Gastroesophageal sphincter (tissue), 4 donors: ENCODE results near the gene MARK2. TPM values are rescaled to one million over a fixed set of nuclear protein-coding genes. Genes with fewer than 3 reads are reported as not detected.
"Not testable (repeated sequence)": the region's sequence is repeated elsewhere in the genome, so short reads cannot be mapped to it uniquely, and the experiment has no call there.

Experiments used
- ATAC-seq: fragments of 150-250 bp; one replicate; pipeline ENCODE4 v1.9.1; 2016; ENCODE audit warnings: mild to moderate bottlenecking, moderate library complexity
- H3K27ac ChIP-seq, 4 donors: fragments of 200-600 bp; sonication (generic) in 3 of 4; 1 replicate in 3 of 4; 2 replicates in 1 of 4; pipeline ENCODE4 v1.5.1; 2016 to 2019
- H3K27me3 ChIP-seq: fragments of 200-600 bp; sonication (generic); one replicate; pipeline ENCODE4 v1.5.1; 2019
- H3K36me3 ChIP-seq, 2 donors: fragments of 200-600 bp; sonication (generic); one replicate each; pipeline ENCODE4 v1.5.1; 2019; ENCODE audit warnings: control low read depth in 1 of 2
- H3K4me1 ChIP-seq, 3 donors: fragments of 200-600 bp; sonication (generic); 1 replicate in 2 of 3; 2 replicates in 1 of 3; pipeline ENCODE4 v1.5.1; 2016 to 2019; ENCODE audit warnings: control low read depth in 2 of 3
- H3K4me3 ChIP-seq, 2 donors: fragments of 200-600 bp; sonication (generic); one replicate each; pipeline ENCODE4 v1.5.1; 2019; ENCODE audit warnings: mild to moderate bottlenecking in 1 of 2, moderate library complexity in 1 of 2
- H3K9me3 ChIP-seq, 3 donors: fragments of 200-600 bp; sonication (generic); one replicate each; pipeline ENCODE4 v1.5.1; 2017 to 2019; ENCODE audit warnings: control low read depth in 2 of 3
- CTCF ChIP-seq, 4 experiments: fragments of 200-600 bp in 2 of 4; fragments of 450-650 bp in 2 of 4; sonication (generic) in 1 of 4; IDR thresholded peaks; one replicate each; pipeline ENCODE4 v1.5.1; 2017 to 2019; ENCODE audit warnings: antibody characterized with exemption in 4 of 4, mild to moderate bottlenecking in 2 of 4, moderate library complexity in 2 of 4
- EP300 ChIP-seq: sonication (generic); formaldehyde crosslinking; IDR thresholded peaks from one replicate; pipeline ENCODE4 v1.6.1; 2017; ENCODE audit warnings: antibody characterized with exemption, mild to moderate bottlenecking
- POLR2A ChIP-seq, 2 donors: fragments of 450-650 bp; IDR thresholded peaks; one replicate each; pipeline ENCODE4 v1.6.1; 2017; ENCODE audit warnings: antibody characterized with exemption in 2 of 2, mild to moderate bottlenecking in 2 of 2, moderate library complexity in 1 of 2
- POLR2AphosphoS5 ChIP-seq: sonication (generic); formaldehyde crosslinking; IDR thresholded peaks from one replicate; pipeline ENCODE4 v1.6.1; 2017; ENCODE audit warnings: antibody characterized with exemption
- WGBS, 2 donors: methylation state at CpG; one replicate each; pipeline ENCODE4 v1.1.5; 2018; ENCODE audit warnings: low coverage in 1 of 2; 5-methylcytosine and 5-hydroxymethylcytosine counted together
- total RNA-seq, 4 donors: library from RNA; depleted of rRNA; stranded (reverse); fragments of >200 nt; gene quantifications; one replicate each; pipeline ENCODE4 v1.1.0, GENCODE V29; 2016

Gene MARK2
- total RNA-seq, 4 donors from 2014 or later: 17.4 to 42.5 (median 23.8) TPM

DNA sequence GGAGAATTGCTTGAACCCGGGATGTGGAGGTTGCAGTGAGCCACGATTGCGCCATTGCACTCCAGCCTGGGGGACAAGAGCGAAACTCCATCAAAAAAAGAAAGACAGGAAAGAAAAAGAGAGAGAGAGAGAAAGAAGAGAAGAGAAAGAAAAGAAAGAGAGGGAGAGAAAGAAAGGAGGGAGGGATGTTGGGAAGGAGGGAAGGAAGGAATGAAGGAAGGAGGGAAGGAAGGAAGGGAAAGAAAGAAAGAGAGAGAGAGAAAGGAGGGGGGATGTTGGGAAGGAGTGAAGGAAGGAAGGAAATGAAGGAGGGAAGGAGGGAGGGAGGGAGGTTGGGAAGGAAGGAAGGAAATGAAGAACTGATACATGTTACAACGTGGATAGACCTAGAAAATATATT is 38.0 kb upstream of the MARK2 start:
- 65 to 84% methylated on average over 3 to 5 of the region's 5 CpGs for WGBS, 2 donors
- ATAC-seq: no peak
- Histone ChIP-seq H3K9me3 (no peaks in the 10 kb centered on the region), H3K27me3 (no peaks in the 10 kb centered on the region), H3K4me3 (no peak overlapping the region), H3K4me1 (no peaks in the 10 kb centered on the region), H3K27ac (no peak overlapping the region), H3K36me3 (no peaks in the 10 kb centered on the region)
- TF ChIP-seq EP300 (no peak), POLR2AphosphoS5 (no peak), POLR2A (IDR thresholded peaks at IDR 0.05) (no peak), CTCF (IDR thresholded peaks at IDR 0.05) (no peak)

GRCh38 chr11:63802637-63803414 is 36.1 kb upstream of the MARK2 start:
- no peaks in the 10 kb centered on the region for H3K9me3 ChIP-seq
- H3K36me3 ChIP-seq: no peaks in the 10 kb centered on the region
- H3K4me1 ChIP-seq: no peaks in the 10 kb centered on the region
- 83 to 86% methylated on average over 6 of the region's 10 CpGs for WGBS, 2 donors
- ATAC-seq: no peak
- TF ChIP-seq POLR2AphosphoS5 (no peak), POLR2A (IDR thresholded peaks at IDR 0.05) (no peak), EP300 (no peak), CTCF (IDR thresholded peaks at IDR 0.05) (no peak)
- H3K27me3 ChIP-seq: no peaks in the 10 kb centered on the region
- no peak overlapping the region for H3K27ac ChIP-seq
- H3K4me3 ChIP-seq: no peak overlapping the region

GRCh38 chr11:63804259-63804658 is 34.7 kb upstream of the MARK2 start:
- no peak for ATAC-seq
- no peaks in the 10 kb centered on the region for H3K4me1 ChIP-seq
- H3K36me3 ChIP-seq: no peaks in the 10 kb centered on the region
- no peak for TF ChIP-seq POLR2AphosphoS5
- TF ChIP-seq CTCF (IDR thresholded peaks at IDR 0.05): no peak
- TF ChIP-seq EP300: no peak
- no peak for TF ChIP-seq POLR2A (IDR thresholded peaks at IDR 0.05)
- no peaks in the 10 kb centered on the region for H3K27me3 ChIP-seq
- WGBS, 2 donors: 75 to 90% methylated on average over 3 to 5 of the region's 6 CpGs
- no peak overlapping the region for H3K4me3 ChIP-seq
- no peak overlapping the region for H3K27ac ChIP-seq
- H3K9me3 ChIP-seq: no peaks in the 10 kb centered on the region

DNA sequence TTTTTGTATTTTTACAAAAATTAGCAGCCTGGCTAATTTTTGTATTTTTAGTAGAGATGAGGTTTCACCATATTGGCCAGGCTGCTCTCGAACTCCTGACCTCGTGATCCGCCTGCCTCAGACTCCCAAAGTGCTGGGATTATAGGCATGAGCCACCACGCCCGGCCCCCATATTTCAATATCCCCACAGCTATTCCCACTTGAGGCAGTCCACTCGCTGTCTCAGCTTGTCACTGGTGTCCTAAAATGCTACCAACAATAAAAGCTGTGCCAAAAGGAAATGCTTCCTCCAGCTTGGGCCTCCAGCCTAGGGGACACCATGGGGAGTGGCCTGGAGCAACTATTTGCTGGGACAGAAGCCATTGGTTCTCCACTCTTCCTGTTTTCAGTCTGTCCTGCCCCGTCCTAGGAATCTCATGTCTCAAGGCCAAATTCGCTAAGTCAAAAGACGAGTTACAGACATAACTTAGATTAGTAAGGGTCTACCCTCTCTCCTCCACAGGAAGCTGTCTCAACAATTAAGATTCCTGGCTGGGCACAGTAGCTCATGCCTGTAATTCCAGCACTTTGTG is 33.0 kb upstream of the MARK2 start:
- Histone ChIP-seq H3K36me3 (no peaks in the 10 kb centered on the region), H3K4me3 (no peak overlapping the region), H3K27ac (no peak overlapping the region), H3K9me3 (no peaks in the 10 kb centered on the region), H3K4me1 (no peaks in the 10 kb centered on the region), H3K27me3 (no peaks in the 10 kb centered on the region)
- WGBS, 2 donors: 67 to 70% methylated on average over 8 to 9 of the region's 9 CpGs
- no peak for TF ChIP-seq POLR2A (IDR thresholded peaks at IDR 0.05)
- no peak for TF ChIP-seq CTCF (IDR thresholded peaks at IDR 0.05)
- ATAC-seq: no peak

DNA sequence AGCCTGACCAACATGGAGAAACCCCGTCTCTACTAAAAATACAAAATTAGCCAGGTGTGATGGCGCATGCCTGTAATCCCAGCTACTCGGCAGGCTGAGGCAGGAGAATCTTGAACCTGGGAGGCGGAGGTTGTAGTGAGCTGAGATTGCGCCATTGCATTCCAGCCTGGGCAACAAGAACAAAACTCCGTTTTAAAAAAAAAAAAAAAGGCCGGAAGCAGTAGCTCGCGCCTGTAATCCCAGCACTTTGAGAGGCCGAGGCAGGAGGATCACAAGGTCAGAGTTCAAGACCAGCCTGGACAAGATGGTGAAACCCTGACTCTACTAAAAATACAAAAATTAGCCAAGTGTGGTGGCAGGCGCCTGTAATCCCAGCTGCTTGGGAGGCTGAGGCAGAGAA is 28.5 kb upstream of the MARK2 start:
- not testable (repeated sequence) for H3K27me3 ChIP-seq

More for the DNA sequence above, 28.5 kb upstream of the MARK2 start:
- peaks cover 0 to 28% (median 17%) of the 10 kb centered on the region in 3 donors for H3K4me1 ChIP-seq
- not testable (repeated sequence) for H3K4me3 ChIP-seq, ATAC-seq, H3K27ac ChIP-seq, H3K9me3 ChIP-seq, H3K36me3 ChIP-seq
- WGBS, 2 donors: 79 to 95% methylated on average over 4 to 10 of the region's 11 CpGs
